ENCODE measurements around the gene CHST6.
"Not testable (repeated sequence)": the region's sequence is repeated elsewhere in the genome, so short reads cannot be mapped to it uniquely, and the experiment has no call there.

Gene CHST6

GRCh38 chr16:75432828-75433731 lies 62.2 kb downstream of the CHST6 start, which contains the start of gene CFDP1:
CFDP1 (minus strand) TSS chr16:75433503; CDS start chr16:75433352, 151 bp downstream.
- DNase-seq: peak; percentile 97

DNA sequence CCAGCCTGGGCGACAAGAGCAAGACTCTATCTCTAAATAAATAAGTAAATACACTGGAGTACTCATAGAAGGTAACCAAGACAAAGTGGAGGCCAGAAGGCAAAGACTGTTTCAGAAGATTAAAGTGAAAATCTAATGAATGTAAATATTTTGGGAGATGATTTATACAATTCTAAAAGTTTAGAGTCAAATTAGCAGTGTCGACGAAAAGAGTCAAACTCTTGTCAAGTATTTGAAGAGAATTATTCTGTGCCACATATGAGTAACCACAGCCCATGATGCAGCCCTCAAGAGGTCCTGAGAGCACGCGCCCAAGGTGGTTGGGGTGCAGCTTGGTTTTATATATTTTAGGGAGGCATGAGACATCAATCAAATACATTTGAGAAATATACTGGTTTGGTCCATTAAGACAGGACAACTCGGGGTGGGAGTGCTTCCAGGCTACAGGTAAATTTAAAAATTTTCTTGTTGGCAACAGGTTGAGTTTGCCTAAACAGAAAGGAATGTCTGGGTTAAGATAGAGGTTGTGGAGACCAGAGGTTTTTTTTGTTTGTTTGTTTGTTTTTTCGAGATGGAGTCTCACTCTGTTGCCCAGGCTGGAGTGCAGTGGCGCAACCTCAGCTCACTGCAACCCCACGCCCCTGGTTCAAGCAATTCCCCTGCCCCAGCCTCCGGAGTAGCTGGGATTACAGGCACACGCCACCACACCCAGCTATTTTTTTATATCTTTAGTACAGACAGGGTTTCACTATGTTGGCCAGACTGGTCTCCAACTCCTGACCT lies 65.4 kb downstream of the CHST6 start:
- DNase-seq: no peak

DNA sequence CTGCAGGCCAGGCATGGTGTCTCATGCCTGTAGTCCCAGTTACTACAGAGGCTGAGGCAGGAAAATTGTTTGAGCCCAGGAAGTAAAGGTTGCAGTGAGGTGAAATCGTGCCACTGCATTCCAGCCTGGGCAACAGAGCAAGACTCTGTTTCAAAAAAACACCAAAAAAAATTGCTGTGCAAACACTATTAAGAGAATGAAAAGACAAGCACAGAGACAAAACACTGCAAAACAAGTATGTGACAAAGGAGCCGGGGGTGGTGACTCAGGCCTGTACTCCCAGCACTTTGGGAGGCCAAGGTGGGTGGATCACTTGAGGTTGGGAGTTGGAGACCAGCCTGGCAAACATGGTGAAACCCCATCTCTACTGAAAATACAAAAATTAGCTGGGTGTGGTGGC lies 68.7 kb downstream of the CHST6 start:
- DNase-seq: not testable (repeated sequence)

DNA sequence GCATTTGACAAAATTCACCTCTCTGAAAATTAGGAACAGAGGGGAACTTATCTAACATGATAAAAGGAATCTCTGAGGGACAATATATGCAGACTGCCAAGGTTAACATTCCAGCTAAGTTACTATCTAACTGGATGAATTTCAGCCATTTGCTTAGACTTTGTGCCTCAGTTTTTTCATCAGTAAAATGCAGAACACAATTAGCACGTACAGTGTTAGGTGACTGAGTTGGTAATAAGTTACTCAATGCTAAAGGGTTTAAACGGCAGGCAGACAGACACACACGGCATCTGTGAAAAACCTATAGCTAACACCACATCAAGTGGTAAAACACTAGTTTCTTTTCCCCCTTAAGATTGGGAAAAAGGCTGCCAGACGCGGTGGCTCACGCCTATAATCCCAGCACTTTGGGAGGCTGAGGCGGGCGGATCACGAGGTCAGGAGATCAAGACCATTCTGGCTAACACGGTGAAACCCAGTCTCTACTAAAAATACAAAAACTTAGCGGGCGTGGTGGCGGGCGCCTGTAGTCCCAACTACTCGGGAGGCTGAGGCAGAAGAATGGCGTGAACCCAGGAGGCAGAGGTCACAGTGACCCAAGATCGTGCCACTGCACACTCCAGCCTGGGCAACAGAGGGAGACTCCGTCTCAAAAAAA lies 71.0 kb downstream of the CHST6 start:
- DNase-seq: not testable (repeated sequence)

GRCh38 chr16:75423723-75424104 lies 71.5 kb downstream of the CHST6 start:
- DNase-seq: no peak

Data from effector CD4-positive, alpha-beta T cell (primary cell).